ENCODE measurements around the gene DMXL2.

DNA sequence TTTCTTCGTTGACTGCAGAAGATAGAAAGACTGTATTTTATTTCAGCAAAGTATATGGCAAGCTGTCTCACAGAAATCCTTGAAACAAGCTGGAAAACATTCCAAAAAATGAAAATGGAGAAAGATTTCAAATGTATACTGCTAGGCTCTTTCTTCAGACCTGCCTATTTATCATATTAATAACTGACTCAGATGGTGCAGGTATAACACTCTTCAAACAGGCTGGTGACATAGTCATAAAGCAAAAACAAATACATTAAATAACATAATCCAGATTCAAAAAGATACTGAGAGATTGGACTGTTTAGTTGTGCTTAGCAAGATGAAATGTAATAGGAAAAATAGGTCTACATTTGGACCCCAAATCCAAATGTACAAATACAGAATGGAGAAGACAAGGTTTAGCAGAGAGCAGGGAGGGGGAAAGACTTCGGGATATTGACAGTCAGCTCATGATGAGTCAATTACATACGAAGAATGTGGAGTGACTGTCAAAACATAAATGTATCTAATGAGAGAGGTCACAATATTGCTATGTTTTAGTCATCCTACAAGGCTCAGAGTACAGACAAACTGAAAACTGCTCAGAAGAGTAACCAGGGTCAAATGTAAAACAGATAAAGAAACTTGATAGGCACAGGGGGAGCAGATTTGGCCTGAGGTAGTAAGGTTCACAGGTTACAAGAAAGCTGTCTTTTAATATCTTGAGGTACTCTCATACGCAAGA, 88.7 kb downstream of the DMXL2 start:
- no peak for TF ChIP-seq EZH2 (IDR thresholded peaks at IDR 0.05; ENCODE audit: borderline replicate concordance, low read depth, low read length, severe bottlenecking)
- TF ChIP-seq, protein P1, sequence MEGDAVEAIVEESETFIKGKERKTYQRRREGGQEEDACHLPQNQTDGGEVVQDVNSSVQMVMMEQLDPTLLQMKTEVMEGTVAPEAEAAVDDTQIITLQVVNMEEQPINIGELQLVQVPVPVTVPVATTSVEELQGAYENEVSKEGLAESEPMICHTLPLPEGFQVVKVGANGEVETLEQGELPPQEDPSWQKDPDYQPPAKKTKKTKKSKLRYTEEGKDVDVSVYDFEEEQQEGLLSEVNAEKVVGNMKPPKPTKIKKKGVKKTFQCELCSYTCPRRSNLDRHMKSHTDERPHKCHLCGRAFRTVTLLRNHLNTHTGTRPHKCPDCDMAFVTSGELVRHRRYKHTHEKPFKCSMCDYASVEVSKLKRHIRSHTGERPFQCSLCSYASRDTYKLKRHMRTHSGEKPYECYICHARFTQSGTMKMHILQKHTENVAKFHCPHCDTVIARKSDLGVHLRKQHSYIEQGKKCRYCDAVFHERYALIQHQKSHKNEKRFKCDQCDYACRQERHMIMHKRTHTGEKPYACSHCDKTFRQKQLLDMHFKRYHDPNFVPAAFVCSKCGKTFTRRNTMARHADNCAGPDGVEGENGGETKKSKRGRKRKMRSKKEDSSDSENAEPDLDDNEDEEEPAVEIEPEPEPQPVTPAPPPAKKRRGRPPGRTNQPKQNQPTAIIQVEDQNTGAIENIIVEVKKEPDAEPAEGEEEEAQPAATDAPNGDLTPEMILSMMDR (IDR thresholded peaks at IDR 0.05; ENCODE audit: borderline replicate concordance, extremely low read depth, low read length, poor library complexity, severe bottlenecking), result no peak

All from DND-41 (cell line).